GM21528 (cell line): ENCODE results near the gene FAM120B.

Experiments
- ATAC-seq: cut with Tn5 transposase; IDR thresholded peaks from one replicate; pipeline ENCODE4 v1.9.1; 2021; ENCODE audit warnings: mild to moderate bottlenecking, moderate library complexity; ENCODE audit not compliant: unreplicated experiment, low FRiP score

The FAM120B gene

GRCh38 chr6:170435766-170436165 lies 129.2 kb downstream of the FAM120B start:
- no peak for ATAC-seq

DNA sequence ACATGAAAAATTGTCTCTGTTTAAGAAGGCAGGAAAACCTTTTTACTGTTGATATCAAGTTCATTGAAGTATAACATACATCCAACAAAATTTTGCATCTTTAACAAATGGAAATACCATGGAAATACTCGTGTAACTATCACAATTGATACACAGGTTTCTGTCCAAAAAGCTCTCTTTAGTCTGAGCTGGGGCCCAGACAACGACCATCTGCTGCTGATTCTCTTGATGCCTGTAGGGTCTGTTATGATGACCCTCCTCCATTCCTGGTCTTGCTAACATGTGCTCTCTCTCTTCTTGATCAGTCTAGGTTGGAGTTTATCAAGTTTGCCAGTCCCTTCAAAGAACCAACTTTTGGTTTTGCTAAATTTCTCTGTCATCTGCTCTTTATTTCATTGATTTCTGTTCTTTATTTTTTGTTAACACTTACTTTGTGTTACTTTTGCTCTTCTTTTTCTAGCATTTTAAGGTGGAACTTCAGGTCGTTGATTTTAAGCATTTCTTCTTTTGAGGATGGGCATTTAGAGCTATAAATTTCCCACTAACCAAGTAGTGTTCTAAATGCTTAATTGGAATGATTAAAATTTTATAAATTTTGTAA lies 129.8 kb downstream of the FAM120B start:
- no peak for ATAC-seq

DNA sequence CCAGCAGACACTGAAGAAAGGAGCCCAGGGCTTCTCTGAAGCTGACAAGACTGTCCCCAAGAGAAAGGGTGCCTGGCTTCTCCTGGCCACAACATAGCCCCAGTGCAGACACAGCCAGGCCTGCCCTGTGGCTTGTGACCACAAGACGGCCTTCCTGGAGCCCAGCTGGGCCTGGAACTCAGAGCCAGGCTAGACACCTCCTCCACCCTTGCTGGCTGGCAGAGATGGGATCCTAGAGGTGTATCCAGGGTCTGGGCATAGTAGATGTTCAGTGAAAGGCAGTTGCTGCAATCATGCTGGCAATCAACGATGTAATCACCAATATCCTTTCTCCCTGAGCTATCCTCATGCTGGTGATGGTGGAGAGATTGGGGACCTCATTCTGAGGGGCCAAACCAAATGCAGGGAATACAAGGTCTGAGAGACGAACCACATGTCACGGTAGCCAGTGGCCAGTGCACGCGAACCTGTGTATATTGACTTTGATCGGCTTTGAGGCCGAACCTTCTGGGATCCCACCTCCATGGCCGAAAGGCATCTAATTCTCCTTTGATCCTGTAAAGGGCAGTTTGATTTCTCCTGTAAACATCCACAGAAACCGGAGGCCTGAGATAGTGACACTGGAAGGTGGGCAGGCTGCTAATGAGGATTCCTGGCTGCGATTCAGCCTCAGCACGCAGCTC lies 131.3 kb downstream of the FAM120B start:
- ATAC-seq: no peak

- peak; percentile 85 for ATAC-seq
These were observed 131.8 kb downstream of the FAM120B start for GRCh38 chr6:170438402-170438753.

- ATAC-seq: no peak
These were observed 132.3 kb downstream of the FAM120B start for GRCh38 chr6:170438861-170439260.

- ATAC-seq: no peak
These were observed 133.1 kb downstream of the FAM120B start for GRCh38 chr6:170439366-170440361.

- no peak for ATAC-seq
These were observed 133.9 kb downstream of the FAM120B start for GRCh38 chr6:170440437-170440836.

DNA sequence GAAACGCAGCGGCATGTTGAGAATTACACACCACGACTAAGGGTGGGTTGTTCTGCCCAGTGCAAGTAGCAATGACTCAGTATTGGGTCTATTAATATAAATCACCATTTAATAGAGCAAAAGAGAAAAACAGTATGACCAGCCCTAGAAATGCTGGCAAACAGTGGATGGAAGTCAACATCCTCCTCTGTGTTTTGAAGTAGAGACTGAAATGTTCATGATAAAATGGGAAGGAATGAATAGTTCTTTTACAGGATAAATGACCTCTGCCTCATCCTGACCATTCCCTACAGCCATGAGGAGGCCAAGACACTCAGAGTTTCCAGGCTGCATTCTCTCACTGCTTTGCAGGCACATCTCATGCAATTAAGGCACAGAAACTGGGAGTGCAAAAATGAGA lies 134.8 kb downstream of the FAM120B start:
- no peak for ATAC-seq

DNA sequence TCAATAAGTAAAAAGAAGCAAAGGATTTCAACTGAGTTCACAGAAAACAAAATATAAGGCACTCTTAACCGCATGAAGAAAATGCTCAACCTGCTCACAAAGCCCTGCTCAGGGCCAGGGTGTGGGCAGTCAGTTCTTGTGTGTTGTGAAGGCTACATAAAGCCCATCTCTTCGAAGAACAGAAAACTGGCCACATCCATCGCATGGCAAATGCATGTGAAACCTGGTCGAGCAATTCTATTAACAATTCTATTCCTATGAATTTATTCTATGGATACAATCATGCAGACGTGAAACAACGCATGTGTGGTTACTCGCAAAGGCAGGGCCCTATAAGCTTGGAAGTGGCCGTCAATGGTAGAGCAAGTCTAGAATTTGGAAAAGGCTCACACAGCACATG lies 136.0 kb downstream of the FAM120B start:
- ATAC-seq: no peak

DNA sequence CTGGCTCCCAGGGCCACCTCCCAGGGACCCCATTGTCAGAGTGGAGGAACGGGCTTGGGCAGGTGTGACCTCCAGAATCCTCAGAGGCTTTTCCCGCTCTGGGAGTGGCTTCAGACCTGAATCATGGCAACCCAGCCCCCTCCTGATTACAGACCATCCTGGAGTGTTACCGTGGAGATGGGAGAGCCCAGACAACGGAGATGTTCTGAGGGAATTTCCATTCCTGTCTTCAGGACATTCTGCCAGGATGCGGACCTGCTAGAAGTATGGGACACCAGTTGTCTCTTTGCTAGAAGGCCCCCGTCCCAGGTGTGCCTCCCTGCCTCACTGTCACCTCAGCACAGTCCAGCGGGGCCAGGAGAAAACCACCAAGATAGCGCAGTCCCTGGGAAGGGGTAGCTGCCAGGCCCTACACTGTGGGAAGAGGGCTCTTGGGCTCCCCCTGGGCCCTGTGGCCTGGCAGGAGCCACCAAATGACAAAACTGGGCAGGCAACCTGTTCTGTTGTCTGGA lies 136.6 kb downstream of the FAM120B start:
- no peak for ATAC-seq

DNA sequence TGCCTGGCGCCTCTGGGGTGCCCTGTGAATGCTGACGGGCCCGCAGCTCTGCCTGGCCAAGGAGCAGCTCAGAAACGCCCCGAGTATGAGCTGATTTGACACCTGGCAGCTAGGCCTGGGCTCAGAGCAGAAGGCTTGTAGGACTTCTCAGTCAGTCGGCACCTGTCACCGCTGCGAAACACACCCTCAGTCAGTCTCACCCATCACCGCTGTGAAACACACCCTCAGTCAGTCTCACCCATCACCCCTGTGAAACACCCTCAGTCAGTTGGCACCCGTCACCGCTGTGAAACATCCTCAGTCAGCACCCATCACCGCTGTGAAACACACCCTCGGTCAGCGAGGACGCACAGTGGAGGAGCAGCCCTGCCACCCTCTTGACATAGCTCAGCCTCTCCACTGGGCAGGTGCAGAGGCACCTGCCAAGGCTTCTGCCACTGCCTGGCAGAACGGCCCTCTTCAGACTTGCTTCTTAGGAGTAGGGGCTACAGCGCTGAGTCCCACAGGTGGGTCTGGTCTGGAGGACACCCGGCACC lies 137.6 kb downstream of the FAM120B start:
- no peak for ATAC-seq

- ATAC-seq: no peak
These were observed 138.3 kb downstream of the FAM120B start for GRCh38 chr6:170444811-170445211.

GRCh38 chr6:170445487-170445886 lies 138.9 kb downstream of the FAM120B start:
- ATAC-seq: no peak

GRCh38 chr6:170445971-170446370 lies 139.4 kb downstream of the FAM120B start:
- ATAC-seq: no peak

DNA sequence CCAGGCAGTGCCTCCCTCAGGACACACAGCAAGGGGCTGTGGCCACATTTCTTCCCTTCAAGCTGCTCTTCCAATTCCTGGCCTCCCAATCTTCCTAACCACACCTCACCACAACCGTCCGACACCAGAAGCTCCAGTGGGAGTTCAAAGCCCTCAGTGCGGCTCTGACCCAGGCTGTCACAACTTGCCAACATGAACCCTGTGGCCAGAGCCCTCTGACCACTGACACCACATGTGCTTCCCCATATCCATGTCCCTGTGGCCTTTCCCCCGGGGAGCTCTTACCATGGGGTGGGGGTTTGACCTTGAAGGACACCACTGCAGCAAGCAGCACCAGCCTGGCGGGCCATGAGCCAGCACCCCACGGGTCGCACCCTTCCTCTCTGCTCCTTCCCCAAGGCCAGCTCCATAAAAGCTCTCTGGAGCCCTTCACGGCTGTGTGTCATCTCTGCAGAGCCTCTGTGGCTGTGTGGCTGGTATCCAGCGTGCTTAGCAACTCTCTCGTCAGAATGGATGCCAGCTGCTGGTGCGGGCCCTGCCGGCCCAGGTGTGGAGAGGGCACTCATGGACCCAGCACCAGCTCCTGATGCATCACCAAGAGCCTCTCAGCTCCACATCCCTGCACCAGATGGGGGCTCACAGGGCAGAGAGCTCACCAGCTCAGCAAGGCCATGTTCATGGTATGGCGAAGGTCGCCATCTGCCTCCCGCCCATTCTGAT lies 140.4 kb downstream of the FAM120B start:
- ATAC-seq: no peak

DNA sequence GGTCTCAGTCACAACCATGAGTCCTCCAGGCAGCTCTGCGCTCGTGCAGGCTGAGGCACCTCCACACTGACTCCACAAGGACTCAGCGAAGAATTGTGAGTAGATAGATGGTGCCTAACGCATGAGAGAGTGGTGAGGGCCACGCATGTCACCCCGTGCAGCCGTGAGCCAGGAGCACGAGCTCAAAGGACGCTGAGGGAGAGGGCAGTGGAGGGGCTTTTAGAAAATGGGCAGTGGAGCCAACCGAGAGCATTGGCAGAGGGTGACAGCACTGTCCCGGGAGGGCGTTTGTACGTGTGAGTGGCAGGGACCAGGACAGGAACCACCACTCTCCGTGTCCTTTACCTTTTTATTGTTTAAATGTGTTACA lies 141.0 kb downstream of the FAM120B start:
- ATAC-seq: no peak

DNA sequence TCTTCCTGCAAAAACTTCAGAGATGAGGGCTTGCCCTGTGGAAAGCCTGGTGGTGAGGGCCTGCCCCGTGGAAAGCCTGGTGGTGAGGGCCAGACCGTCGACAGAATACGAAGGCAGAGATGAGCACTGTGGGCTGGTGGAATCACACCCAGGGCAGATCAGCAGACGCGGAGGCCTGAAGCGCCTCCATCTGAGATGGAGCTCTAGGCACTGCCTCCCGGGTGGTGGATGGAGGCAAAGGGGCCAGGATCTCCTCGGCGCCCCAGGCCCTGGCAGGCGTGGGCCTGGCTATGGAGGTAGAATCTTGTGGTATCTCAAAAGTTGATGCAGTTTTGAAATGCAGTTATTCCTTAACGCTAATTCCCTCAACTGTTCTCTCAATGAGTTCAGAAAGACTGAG lies 141.8 kb downstream of the FAM120B start:
- no peak for ATAC-seq

DNA sequence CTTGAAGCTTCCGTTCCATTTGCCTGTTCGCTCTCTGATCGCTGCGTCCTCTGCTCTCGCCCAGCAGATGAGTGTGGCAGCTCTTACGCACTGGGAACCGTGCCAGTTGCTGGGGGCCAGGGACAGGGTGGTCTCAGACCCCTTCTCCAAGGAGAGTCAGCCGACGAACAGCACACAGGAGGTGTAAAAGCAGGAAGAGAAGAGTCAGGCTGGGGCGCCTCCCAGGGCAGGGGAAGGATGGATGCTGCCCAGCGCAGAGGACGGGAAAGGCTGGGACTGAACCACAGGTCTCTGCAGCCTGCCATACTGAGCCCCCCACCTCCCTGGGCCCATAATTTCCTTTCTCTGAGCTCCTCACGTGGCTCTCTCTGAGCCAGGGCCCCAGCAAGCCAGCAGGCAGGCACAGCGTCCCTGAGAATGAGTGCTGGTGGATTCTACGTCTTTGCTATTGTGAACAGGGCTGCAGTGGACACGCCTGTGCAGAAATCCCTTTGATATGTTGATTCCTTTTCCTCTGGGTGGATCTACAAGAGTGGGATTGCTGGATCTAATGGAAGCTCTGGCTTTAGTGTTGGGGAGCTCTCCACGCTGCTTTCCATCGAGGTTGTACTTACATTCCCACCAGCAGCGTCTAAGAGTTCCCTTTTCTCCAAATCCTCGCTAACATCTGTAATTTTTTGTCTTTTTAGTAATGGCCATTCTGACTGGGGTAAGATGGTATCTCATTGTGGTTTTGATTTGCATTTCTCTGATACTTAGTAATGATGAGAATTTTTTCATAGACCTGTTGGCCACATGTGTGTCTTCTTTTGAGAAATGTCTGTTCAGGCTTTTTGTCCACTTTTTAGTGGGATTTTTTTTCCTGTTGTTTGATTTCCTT lies 142.4 kb downstream of the FAM120B start:
- ATAC-seq: no peak
